GM19238 (cell line): ENCODE results near the gene EIF2D.
"Not testable (repeated sequence)": the region's sequence is repeated elsewhere in the genome, so short reads cannot be mapped to it uniquely, and the experiment has no call there.

Source experiments
- DNase-seq: peaks from one replicate; pipeline ENCODE4 v3.0.0; 2011; ENCODE audit warnings: low spot score; ENCODE audit not compliant: insufficient read length

The EIF2D gene

GRCh38 chr1:206612129-206612876 is at the start of gene EIF2D:
TSS of gene EIF2D (minus strand) at chr1:206612465. CDS start at chr1:206612342, 123 bp downstream.
- peak; percentile 96 for DNase-seq

- DNase-seq, result no peak
Observed at GRCh38 chr1:206661161-206661820, 49.0 kb upstream of the EIF2D start.

- no peak for DNase-seq
Observed at GRCh38 chr1:206660136-206660535, 47.9 kb upstream of the EIF2D start.

- DNase-seq, result no peak
Observed at GRCh38 chr1:206658981-206659273, 46.7 kb upstream of the EIF2D start.

GRCh38 chr1:206658264-206658980 is 46.2 kb upstream of the EIF2D start:
- peak; percentile 66 for DNase-seq

GRCh38 chr1:206657751-206658150 is 45.5 kb upstream of the EIF2D start:
- no peak for DNase-seq

GRCh38 chr1:206656936-206657335 is 44.7 kb upstream of the EIF2D start:
- DNase-seq, result no peak

GRCh38 chr1:206655471-206655882 is 43.2 kb upstream of the EIF2D start:
- DNase-seq, result no peak

- DNase-seq, result no peak
Observed at GRCh38 chr1:206654828-206655227, 42.6 kb upstream of the EIF2D start.

- DNase-seq, result no peak
Observed at GRCh38 chr1:206653715-206654459, 41.6 kb upstream of the EIF2D start.

- no peak for DNase-seq
Observed at GRCh38 chr1:206651958-206652890, 40.0 kb upstream of the EIF2D start.

GRCh38 chr1:206651014-206651413 is 38.7 kb upstream of the EIF2D start:
- DNase-seq, result no peak

GRCh38 chr1:206649261-206649921 is 37.1 kb upstream of the EIF2D start:
- DNase-seq, result no peak

- DNase-seq, result no peak
Observed at GRCh38 chr1:206647224-206647623, 35.0 kb upstream of the EIF2D start.

GRCh38 chr1:206646504-206646903 is 34.2 kb upstream of the EIF2D start:
- no peak for DNase-seq

GRCh38 chr1:206643118-206643698 is 30.9 kb upstream of the EIF2D start:
- no peak for DNase-seq

GRCh38 chr1:206642074-206642473 is 29.8 kb upstream of the EIF2D start:
- DNase-seq, result not testable (repeated sequence)

- DNase-seq, result no peak
Observed at GRCh38 chr1:206637605-206638004, 25.3 kb upstream of the EIF2D start.

- DNase-seq, result no peak
Observed at GRCh38 chr1:206636671-206637070, 24.4 kb upstream of the EIF2D start.

- no peak for DNase-seq
Observed at GRCh38 chr1:206635978-206636345, 23.7 kb upstream of the EIF2D start.
